ENCODE results near the gene MSI2.

The MSI2 gene

GRCh38 chr17:57589151-57590034 is 333.1 kb downstream of the MSI2 start:
- DNase-seq, result no peak

GRCh38 chr17:57593739-57594462 is 337.6 kb downstream of the MSI2 start:
- DNase-seq, result no peak

- DNase-seq, result no peak
These were observed 338.4 kb downstream of the MSI2 start for GRCh38 chr17:57594767-57595166.

GRCh38 chr17:57595426-57595825 is 339.1 kb downstream of the MSI2 start:
- no peak for DNase-seq

GRCh38 chr17:57595947-57596695 is 339.8 kb downstream of the MSI2 start:
- DNase-seq, result no peak

GRCh38 chr17:57597101-57597500 is 340.8 kb downstream of the MSI2 start:
- DNase-seq, result no peak

- DNase-seq, result no peak
These were observed 341.5 kb downstream of the MSI2 start for GRCh38 chr17:57597531-57598453.

- no peak for DNase-seq
These were observed 343.1 kb downstream of the MSI2 start for GRCh38 chr17:57599271-57600045.

GRCh38 chr17:57600074-57600473 is 343.8 kb downstream of the MSI2 start:
- DNase-seq, result no peak

- no peak for DNase-seq
These were observed 344.9 kb downstream of the MSI2 start for GRCh38 chr17:57601143-57601735.

GRCh38 chr17:57602896-57603295 is 346.6 kb downstream of the MSI2 start:
- DNase-seq, result no peak

- DNase-seq, result no peak
These were observed 347.2 kb downstream of the MSI2 start for GRCh38 chr17:57603546-57603945.

GRCh38 chr17:57603978-57604377 is 347.7 kb downstream of the MSI2 start:
- no peak for DNase-seq

- peak; percentile 77 for DNase-seq
These were observed 348.7 kb downstream of the MSI2 start for GRCh38 chr17:57604771-57605674.

GRCh38 chr17:57605675-57606105 is 349.4 kb downstream of the MSI2 start:
- peak; percentile 82 for DNase-seq

GRCh38 chr17:57606111-57606875 is 350.0 kb downstream of the MSI2 start:
- no peak for DNase-seq

- DNase-seq, result no peak
These were observed 351.3 kb downstream of the MSI2 start for GRCh38 chr17:57607553-57608120.

- no peak for DNase-seq
These were observed 352.2 kb downstream of the MSI2 start for GRCh38 chr17:57608369-57609124.
